SH-SY5Y (cell line): ENCODE data around the gene TUBGCP4.

ENCODE experiments used
- GATA2 ChIP-seq: IDR thresholded peaks from 2 replicates; pipeline ENCODE4 v1.6.1; 2011; ENCODE audit warnings: mild to moderate bottlenecking, low read depth, low read length
- GATA3 ChIP-seq: IDR thresholded peaks from 2 replicates; pipeline ENCODE4 v1.6.1; 2011; ENCODE audit warnings: low read depth, mild to moderate bottlenecking, low read length, moderate library complexity

- TF ChIP-seq GATA2 (no peak), GATA3 (no peak)
Measured at GRCh38 chr15:43329217-43329959, 41.5 kb upstream of the TUBGCP4 start.
